Measurements from ENCODE around the gene MAP9.
"Not testable (repeated sequence)": the region's sequence is repeated elsewhere in the genome, so short reads cannot be mapped to it uniquely, and the experiment has no call there.

Gene MAP9

GRCh38 chr4:155339999-155340398 lies 36.8 kb downstream of the MAP9 start:
- no peak for DNase-seq

GRCh38 chr4:155339588-155339987 lies 37.2 kb downstream of the MAP9 start:
- DNase-seq, result no peak

- no peak for DNase-seq
These were observed 38.6 kb downstream of the MAP9 start for GRCh38 chr4:155338196-155338595.

- no peak for DNase-seq
These were observed 40.5 kb downstream of the MAP9 start for GRCh38 chr4:155336242-155336641.

- DNase-seq, result no peak
These were observed 45.3 kb downstream of the MAP9 start for GRCh38 chr4:155331478-155331877.

GRCh38 chr4:155322782-155323181 lies 54.0 kb downstream of the MAP9 start:
- DNase-seq, result no peak

- DNase-seq, result no peak
These were observed 55.8 kb downstream of the MAP9 start for GRCh38 chr4:155321006-155321405.

- no peak for DNase-seq
These were observed 57.2 kb downstream of the MAP9 start for GRCh38 chr4:155319516-155319915.

GRCh38 chr4:155312027-155312426 lies 64.7 kb downstream of the MAP9 start:
- not testable (repeated sequence) for DNase-seq

GRCh38 chr4:155307731-155308277 lies 69.0 kb downstream of the MAP9 start:
- DNase-seq, result no peak

GRCh38 chr4:155305619-155306018 lies 71.1 kb downstream of the MAP9 start:
- no peak for DNase-seq

GRCh38 chr4:155304375-155304774 lies 72.4 kb downstream of the MAP9 start:
- DNase-seq, result no peak

- no peak for DNase-seq
These were observed 77.7 kb downstream of the MAP9 start for GRCh38 chr4:155299103-155299502.
